HL-60/S4 treated with phorbol 12-myristate 13-acetate at 8.2 ng/mL for 4 days and 3 days (cell line): ENCODE results near the gene TMEM130.
"Not testable (repeated sequence)": the region's sequence is repeated elsewhere in the genome, so short reads cannot be mapped to it uniquely, and the experiment has no call there.

ENCODE experiments used
- in situ Hi-C: fragments of 300-500 bp; cut with MboI; formaldehyde crosslinking; loops from 2 replicates; pipeline ENCODE4 v1.15.0; 2022; ENCODE audit warnings: low sequenced_read_pairs

TMEM130 gene

DNA sequence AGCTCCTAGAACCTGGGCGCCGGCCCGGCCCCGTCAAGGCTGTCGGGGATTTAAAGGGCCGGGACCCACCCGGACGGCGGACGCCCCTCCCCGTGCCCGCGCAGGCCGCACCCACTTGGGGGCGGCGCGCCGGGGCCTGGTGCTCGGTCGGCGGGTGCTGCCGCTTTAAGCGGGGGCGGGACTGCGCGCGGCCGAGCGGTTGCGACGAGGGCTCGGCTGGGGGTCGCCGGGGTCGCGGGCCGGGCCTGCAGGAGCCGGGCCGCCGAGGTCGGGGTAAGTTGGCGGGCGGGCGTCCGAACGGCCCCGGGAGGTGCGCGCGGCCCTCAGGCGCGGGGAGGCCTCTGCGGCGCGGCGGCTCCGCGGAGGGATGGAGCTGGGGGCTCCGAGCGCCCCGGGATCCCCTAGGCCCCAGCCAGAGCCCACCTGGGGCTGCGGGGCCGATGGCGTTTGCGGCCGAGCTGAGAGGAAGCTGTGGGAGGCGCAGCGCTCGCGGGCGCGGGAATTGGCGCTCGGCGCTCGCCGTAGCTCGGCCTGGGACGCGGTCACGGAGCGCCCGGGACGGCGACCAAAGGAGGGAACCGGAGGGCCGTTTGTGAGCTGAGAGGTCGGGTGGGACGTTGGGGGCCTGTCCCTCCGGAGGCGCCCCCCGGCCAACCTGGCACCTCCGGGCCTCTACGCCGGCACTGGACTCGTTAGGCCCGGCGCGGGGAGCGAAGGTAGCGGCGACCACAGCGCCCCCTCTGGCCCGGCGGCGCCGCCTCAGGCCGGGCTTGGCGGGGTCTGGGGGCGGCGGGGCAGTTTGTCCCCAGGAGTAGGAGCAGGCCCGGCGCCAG is 8.8 kb upstream of the TMEM130 start, which contains the start of gene TRRAP:
TRRAP (plus strand) TSS at position 168 of the 833 bp plus-strand sequence. CDS start 2,619 bp downstream, outside the sequence.
- in situ Hi-C loops = no loop called here

DNA sequence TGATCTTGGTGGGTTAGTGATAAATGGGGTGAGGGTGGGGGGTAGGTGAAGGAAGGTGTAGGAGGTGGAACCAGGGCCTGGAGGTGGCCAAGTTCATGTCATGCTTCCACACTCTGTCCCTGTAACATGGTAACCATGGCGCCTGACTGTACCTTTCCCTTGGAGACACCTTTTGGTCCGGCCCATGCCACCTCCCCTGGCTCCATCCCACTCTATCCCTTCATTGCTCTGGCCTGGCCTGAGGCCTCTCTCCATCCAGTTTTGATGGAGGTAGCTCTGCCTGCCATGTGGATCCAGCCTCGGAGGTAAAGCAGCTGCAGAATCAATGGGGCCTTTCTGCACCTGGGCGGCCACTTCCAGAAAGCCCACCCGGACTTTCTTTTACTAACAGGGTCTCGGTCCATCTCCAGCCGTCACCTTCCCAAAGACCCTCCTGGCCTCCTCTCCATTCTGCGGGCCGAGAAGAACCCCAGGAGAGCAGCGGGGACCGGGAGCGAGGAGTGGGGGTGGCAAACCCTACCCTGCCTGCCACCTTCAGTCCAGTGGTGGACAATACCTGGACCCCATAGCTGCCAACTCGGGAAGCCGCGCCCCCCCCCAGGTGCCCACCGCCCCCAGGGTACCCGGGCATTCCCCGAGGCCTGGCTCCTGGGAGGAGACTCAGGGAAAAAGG is 8.0 kb upstream of the TMEM130 start:
- in situ Hi-C loops = no loop called here

DNA sequence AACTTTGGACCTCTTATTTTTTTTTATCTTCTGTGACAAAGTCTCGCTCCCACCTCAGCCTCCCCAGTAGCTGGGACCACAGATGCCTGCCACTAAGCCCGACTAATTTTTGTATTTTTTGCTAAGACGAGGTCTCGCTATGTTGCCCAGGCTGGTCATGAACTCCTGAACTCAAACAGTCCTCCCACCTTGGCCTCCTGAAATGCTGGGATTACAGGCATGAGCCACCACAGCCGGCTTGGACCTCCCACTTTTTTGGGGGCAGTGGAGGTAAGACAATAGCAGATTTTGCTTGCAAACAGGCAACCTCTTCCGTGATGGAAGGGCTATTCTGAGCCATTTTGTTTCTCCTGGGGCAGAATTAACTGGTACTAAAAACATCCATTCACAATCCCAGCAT is 7.3 kb upstream of the TMEM130 start:
- in situ Hi-C loops = no loop called here

DNA sequence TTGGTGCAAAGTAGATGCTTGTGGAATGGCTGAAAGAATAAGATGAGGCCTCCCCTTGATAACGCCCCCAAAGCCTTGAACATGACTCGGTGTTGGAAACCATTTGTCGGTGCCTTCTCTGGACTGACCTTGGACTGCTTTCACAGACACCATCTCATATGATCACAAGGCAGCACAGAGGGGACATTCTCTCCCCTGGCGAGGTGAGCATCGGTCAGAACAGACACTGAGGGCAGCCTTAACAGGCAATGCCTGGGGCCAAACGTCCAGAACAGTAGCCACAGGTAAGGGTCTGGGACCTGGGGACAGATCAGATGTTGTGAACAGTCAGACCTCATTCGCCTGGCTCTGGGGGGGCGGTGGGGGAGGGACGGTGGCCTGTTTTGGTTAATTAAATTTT is 5.7 kb upstream of the TMEM130 start:
- in situ Hi-C loops = no loop called here

DNA sequence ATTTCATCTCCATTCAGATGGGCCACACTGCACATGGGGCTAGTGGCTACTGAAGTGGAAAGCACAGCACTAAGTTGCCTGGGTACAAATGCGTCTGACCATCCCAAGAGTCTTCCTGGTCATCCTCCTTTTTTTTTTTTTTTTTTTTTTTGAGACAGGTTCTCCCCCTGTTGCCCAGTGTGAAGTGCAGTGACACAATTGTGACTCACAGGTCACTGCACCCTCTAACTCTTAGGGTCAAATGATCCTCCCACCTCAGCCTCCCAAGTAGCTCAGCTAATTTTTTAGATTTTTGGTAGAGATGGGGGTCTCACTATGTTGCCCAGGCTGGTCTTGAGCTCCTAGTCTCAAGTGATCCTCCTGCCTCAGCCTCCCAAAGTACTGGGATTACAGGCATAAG is 5.1 kb upstream of the TMEM130 start:
- in situ Hi-C loops = no loop called here

DNA sequence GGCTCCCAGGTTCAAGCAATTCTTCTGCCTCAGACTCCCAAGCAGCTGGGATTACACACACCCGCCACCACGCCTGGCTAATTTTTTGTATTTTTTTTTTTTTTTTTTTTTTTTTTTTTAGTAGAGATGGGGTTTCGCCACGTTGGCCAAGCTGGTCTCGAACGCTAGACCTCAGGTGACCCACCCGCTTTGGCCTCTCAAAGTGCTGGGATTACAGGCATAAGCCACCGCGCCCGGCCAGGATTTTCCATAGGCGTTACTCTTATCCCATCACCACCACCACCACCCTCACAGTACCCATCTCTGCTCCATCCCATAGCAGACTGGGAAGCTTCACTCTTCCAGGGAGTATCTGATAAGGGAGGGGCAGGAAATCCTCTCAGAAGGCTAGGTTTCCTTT is 3.8 kb upstream of the TMEM130 start:
- in situ Hi-C loops = not testable (repeated sequence)

DNA sequence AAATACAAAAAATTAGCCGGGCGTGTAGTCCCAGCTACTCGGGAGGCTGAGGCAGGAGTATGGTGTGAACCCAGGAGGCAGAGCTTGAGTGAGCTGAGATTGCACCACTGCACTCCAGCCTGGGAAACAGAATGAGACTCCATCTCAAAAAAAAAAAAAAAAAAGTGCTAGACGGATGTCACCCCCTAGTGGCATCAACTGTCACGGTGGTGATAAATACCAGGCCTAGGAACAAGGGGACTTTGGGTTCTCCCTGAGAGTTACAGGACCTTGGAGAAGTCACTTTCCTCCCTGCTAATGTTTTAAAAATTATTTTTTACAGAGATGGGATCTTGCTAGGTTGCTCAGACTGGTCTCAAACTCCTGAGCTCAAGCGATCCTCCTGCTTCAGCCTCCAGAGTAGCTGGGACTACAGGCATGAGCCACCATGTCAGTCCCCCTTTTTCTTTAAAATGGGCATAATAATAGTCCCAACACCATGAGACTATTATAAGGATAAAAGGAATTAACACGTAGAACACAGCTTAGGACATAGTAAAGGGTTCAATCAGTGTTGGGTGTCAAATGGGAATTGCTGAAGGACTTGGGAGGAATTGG is 2.6 kb upstream of the TMEM130 start:
- in situ Hi-C loops = no loop called here

DNA sequence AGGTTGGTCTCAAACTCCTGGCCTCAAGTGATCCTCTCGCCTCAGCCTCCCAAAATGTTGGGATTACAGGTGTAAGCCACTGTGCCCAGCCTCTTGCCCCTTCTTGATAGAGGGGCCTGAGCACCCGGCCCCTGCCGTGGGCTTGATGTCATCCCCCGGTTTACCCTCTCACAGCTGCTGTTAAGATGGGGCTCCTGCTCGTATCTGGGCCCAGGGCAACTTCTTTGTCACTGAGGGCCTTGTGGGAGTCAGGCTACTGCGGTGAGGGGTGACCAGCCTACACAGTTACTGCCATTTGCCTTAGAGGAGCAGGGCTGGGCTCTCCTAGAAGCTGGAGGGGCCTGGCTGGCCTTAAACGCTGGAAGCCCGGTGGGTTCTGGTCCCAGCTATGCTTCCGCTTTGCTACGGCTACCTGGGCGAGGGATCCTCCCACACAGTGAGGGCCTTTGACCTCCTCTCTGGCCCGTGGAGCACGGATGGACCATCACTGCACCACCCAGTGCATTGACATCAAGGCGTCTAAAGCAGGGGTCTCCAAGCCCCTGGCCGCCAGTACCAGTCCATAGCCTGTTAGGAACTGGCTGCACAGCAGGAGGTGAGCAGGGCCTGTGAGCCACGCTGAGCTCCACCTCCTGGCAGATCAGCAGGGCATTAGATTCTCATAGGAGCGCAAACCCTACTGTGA is 1.1 kb upstream of the TMEM130 start:
- in situ Hi-C loops = no loop called here

DNA sequence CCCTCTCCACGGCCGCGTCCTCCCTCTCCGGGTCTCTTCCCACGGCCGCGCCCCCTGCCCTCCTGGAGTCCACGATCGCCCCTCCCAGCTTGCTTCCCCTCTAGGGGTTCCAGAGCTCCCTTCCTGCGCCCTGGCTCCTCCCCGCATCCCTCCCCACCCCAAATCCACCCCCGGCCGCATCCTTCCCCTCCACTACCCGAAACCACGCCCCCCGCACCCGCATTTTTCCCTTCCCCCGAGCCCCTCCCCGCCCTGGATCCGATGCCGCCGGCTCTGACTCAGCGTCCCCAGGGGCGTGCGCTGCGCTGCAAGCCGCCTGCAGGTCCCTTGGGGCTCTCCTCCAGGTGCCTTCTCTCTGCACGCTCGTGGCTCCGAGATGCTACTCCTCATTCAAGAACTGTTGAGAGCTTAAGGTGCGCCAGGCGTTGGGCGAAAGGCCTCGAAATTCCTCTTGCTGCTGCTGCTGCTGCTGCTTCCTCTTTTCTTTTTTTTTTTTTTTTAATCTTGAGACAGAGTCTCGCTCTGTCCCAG is 372 bp upstream of the TMEM130 start:
- in situ Hi-C loops = no loop called here

DNA sequence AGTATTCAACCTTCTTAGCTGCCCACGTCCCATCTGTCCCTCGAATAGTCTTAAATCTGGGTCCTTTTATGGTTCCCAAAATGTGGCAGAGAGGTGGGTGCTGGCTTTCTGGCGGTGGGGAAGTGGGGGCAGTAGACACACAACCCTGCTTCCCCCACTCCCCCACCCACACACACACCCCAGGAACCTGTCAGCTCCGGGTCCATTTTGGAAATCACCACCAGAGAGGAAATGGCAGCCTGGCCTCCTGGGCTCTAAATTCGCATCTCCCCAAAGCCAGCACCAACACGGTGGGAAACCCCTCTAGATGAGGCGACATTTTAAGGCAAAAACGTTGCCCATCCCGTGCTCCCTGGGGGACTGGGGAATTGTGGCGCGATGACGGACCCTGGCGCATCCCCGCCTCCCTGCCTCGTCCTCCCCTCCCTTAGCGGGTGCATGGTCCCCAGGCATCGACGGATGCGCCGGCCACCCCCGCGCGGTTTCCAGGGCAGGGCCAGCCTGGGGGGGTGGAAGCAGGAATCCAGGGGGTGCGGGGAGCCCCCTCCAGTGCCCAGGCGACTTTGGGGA is 702 bp downstream of the TMEM130 start:
- in situ Hi-C loops = no loop called here

DNA sequence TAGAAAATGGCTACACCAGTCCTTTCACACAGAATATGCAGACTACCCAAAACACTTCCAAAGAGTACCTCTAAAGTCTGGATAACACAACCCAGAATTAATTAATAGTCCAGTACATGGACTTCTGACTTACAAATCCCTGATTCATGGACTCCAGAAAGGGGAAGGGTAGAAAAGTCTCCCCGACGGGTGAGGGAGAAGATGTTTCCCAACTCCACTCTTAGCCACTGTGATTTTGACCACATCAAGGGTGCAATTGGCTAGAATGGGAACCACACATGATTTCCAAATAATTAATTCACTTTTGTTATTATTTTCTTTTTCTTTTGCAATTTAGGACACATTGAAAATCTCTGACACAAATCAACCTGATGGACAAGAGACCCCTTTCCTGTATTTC is 1.4 kb downstream of the TMEM130 start:
- in situ Hi-C loops = no loop called here

DNA sequence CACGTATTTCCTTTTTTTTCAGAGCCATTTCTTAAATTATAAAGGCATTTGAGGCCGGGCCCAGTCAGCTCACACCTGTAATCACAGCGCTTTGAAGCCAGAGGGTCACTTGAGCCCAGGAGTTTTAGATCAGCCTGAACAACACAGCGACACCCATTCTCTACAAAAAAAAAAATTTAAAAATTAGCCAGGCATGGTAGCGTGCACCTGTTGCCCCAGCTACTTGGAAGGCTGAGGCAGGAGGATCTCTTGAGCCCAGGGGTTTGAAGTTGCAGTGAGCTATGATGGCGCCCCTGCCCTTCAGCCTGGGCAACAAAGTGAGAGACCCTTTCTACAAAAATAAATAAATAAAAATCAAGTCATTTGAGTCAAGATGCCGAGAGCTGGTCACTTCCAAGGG is 3.0 kb downstream of the TMEM130 start:
- in situ Hi-C loops = no loop called here

DNA sequence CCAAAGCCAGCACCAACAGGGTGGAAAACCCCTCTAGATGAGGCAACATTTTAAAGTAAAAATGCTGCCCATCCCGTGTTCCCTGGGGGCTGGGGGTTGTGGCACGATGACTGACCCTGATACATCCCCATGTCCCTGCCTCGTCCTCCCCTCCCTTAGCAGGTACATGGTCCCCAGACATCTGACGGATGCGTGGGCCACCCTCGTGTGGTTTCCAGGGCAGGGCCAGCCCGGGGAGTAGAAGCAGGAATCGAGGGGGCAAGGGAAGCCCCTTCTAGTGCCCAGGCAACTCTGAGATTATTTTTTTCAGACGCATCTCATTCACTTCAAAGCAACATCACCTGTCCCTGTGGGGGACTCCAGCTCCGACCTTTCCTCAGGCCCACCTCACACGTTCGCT is 3.5 kb downstream of the TMEM130 start:
- in situ Hi-C loops = no loop called here

DNA sequence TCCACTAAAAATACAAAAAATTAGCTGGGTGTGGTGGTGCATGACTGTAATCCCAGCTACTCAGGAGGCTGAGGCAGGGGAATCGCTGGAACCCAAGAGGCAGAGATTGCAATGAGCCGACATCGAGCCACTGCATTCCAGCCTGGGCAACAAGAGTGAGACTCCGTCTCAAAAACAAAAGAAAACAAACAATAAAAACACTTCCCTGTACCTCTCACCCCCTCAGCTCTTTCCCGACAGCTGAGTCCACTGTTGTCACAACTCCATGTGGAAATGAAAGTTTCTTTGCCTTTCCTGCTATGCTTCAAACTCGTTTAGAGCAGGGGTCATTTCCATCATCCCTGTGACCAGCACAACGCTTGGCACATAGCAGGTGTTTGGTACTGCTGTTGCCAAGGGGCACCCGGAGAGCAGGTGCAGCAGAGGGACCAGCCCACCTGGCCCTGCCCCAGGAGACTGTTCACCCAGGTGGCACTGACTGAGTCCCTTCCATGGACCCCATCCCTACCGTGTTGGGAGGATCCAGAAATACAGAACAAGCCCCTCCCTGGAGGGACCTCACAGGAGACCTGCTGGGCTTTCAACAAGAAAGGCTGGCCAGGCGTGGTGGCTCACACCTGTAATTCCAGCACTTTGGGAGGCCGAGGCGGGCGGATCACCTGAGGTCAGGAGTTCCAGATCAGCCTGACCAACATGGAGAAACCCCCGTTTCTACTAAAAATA is 4.9 kb downstream of the TMEM130 start:
- in situ Hi-C loops = no loop called here

DNA sequence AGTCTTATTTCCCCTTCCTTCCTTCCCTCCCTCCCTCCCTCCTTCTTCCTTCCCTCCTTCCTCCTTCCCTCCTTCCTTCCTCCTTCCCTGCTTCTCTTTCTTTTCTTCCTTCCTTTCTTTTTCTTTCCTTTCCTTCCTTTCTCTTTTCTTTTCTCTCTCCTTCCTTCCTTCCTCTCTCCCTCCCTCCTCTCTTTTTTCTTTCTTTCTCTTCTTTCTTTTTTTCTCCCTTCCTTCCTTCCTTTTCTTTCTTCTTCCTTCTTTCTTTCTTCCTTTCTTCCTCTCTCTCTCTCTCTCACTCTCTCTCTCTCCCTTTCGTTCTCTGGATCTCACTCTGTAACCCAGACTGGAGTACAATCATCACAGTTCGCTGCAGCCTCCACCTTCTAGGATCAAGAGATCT is 6.2 kb downstream of the TMEM130 start:
- in situ Hi-C loops = no loop called here

DNA sequence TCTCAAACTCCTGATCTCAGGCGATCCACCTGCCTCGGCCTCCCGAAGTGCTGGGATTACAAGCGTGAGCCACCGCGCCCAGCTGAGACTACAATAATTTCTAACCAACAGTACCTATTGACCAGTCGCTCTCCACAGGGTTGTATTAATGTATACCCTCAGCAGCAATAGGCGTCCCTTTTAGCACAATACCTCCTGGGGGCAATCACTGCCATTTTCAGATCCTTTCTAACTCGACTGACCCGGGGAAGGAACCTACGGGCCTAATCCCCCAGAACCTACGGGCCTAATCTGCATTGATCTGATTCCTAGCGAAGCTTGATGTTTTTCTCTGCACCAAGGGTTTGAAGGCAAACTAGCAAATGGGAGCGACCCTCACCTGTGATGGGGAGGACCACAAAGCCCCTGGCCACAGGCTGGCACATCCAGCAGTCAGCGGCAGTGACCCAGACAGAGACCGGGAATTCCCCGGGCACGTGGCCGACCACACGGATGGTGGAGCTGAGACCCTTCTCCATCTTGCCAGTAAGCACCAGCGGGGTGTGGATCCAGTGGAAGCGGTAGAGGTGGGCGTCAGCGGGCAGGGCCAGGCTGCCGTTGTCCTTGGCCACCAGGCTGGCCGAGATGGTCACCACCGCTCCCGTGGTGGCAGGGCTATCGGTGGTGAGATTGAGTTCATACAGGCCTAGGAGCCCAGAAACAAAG is 6.9 kb downstream of the TMEM130 start:
- in situ Hi-C loops = no loop called here

DNA sequence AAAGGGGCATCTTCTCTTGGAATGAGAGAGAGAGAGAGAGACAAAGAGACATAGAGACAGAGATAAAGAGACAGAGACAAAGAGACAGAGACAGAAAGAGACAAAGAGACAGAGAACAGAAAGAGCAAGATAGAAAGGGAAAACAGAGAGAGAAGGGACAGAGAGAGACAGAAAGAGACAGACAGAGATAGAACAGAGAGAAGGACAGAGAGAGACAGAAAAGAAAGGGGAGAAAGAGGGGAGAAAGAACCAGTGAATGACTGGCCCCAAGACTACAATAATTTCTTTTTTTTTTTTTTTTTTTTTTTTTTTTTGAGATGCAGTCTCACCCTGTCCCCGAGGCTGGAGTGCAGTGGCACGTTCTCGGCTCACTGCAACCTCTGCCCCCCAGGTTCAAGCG is 7.6 kb downstream of the TMEM130 start:
- in situ Hi-C loops = no loop called here

DNA sequence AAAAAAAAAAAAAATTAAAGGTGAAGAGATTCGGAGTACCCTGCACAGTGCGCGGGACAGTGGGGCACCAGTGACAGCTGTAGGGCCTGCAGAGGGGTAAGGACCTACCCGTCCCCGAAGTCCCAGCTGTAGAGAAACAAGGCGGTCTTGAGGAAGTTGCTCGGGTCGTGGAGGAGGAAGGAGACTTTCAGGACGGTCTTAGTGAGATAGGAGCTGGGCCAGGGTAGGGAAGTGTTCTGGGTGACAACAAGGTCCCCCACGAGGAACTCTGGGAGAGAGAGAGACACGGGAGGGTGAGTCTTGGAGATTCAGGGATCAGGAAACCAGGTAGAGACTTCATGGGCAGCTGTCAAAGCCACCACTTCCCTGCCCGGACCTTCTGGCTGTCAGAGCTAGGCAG is 9.7 kb downstream of the TMEM130 start:
- in situ Hi-C loops = no loop called here

DNA sequence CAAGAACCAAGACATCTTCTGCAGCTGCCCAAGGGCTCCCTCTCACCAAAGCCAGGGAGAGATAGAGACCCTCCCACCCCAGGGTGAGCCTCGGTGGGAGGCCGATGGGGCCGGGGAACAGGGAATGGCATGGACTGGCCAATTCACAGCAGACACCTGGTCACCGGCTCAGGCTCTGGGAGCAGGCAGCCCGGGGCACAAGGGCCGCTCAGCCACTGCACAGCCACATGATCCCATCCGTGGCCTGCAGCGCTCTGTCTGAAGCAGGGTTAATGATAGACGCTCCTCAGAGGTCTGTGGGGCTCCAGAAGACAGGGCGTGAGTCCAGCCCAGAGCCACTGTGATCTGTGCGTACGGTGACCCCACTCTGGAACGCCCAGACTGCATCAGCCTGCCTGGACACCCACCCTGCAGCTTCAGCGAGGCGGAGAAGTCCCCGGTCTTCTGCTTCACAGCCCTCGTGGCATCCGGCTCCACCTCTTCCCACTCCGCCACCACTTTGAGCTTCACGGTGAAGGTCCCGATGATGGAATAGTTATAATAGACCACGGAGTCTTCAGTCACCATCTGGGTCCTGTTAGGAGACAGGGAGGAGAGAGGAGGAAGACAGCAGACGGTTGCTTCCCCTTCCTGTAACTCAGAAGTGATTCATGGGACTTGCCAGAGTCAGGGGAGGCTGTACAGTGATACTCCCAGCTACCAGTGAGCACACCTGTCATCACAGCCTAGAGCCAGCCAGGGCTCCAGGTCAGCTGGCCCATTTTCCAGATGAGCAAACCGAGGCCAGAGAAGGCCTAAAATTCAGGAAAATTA is 14.0 kb downstream of the TMEM130 start:
- in situ Hi-C loops = no loop called here
